WTC11 (cell line): ENCODE measurements around the gene LGR4.

ENCODE experiments used
- KAT7 ChIP-seq: sonication (generic); formaldehyde crosslinking; IDR thresholded peaks from 2 replicates; pipeline ENCODE4 v1.8.1; 2023; ENCODE audit warnings: missing genetic modification reagents, mild to moderate bottlenecking, borderline replicate concordance
- NR2C2 ChIP-seq: sonication (generic); formaldehyde crosslinking; IDR thresholded peaks from 2 replicates; pipeline ENCODE4 v1.8.0; 2022; ENCODE audit warnings: mild to moderate bottlenecking, missing genetic modification reagents
- TF ChIP-seq, protein P1 (sequence below): sonication (generic); formaldehyde crosslinking; IDR thresholded peaks from 2 replicates; pipeline ENCODE4 v1.8.1; 2023; ENCODE audit warnings: mild to moderate bottlenecking, missing genetic modification reagents, borderline replicate concordance
- TF ChIP-seq, protein P2 (sequence below): fragments of 200-600 bp; IDR thresholded peaks from 2 replicates; pipeline ENCODE4 v1.8.0; 2022; ENCODE audit warnings: antibody characterized with exemption

- TF ChIP-seq KAT7 (no peak), NR2C2 (CRISPR knock-in tag) (no peak)
- TF ChIP-seq, protein P1, sequence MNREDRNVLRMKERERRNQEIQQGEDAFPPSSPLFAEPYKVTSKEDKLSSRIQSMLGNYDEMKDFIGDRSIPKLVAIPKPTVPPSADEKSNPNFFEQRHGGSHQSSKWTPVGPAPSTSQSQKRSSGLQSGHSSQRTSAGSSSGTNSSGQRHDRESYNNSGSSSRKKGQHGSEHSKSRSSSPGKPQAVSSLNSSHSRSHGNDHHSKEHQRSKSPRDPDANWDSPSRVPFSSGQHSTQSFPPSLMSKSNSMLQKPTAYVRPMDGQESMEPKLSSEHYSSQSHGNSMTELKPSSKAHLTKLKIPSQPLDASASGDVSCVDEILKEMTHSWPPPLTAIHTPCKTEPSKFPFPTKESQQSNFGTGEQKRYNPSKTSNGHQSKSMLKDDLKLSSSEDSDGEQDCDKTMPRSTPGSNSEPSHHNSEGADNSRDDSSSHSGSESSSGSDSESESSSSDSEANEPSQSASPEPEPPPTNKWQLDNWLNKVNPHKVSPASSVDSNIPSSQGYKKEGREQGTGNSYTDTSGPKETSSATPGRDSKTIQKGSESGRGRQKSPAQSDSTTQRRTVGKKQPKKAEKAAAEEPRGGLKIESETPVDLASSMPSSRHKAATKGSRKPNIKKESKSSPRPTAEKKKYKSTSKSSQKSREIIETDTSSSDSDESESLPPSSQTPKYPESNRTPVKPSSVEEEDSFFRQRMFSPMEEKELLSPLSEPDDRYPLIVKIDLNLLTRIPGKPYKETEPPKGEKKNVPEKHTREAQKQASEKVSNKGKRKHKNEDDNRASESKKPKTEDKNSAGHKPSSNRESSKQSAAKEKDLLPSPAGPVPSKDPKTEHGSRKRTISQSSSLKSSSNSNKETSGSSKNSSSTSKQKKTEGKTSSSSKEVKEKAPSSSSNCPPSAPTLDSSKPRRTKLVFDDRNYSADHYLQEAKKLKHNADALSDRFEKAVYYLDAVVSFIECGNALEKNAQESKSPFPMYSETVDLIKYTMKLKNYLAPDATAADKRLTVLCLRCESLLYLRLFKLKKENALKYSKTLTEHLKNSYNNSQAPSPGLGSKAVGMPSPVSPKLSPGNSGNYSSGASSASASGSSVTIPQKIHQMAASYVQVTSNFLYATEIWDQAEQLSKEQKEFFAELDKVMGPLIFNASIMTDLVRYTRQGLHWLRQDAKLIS: no peak
- TF ChIP-seq, protein P2, sequence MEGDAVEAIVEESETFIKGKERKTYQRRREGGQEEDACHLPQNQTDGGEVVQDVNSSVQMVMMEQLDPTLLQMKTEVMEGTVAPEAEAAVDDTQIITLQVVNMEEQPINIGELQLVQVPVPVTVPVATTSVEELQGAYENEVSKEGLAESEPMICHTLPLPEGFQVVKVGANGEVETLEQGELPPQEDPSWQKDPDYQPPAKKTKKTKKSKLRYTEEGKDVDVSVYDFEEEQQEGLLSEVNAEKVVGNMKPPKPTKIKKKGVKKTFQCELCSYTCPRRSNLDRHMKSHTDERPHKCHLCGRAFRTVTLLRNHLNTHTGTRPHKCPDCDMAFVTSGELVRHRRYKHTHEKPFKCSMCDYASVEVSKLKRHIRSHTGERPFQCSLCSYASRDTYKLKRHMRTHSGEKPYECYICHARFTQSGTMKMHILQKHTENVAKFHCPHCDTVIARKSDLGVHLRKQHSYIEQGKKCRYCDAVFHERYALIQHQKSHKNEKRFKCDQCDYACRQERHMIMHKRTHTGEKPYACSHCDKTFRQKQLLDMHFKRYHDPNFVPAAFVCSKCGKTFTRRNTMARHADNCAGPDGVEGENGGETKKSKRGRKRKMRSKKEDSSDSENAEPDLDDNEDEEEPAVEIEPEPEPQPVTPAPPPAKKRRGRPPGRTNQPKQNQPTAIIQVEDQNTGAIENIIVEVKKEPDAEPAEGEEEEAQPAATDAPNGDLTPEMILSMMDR: no peak
These were observed 70.7 kb downstream of the LGR4 start for GRCh38 chr11:27401833-27402316.
